Activated CD4-positive, alpha-beta T cell treated with anti-CD3 and anti-CD28 coated beads, Interleukin-2, amount 10 ng/mL, durations not matched to agents 24 days and 14 days (primary cell): Measurements from ENCODE around the gene ALDH1B1. TPM values are rescaled to one million over a fixed set of nuclear protein-coding genes. Genes with fewer than 3 reads are reported as not detected.

ENCODE experiments used
- DNase-seq: peaks from one replicate; pipeline ENCODE4 v3.0.0; 2022
- H3K27ac Mint-ChIP-seq: one replicate; pipeline ENCODE4 v1.8.0; 2022; ENCODE audit warnings: mild to moderate bottlenecking, mixed read lengths
- H3K27me3 Mint-ChIP-seq: one replicate; pipeline ENCODE4 v1.8.0; 2022; ENCODE audit warnings: mixed read lengths
- H3K36me3 Mint-ChIP-seq: one replicate; pipeline ENCODE4 v1.8.0; 2022; ENCODE audit warnings: low read depth, mild to moderate bottlenecking, mixed read lengths
- H3K4me1 Mint-ChIP-seq: one replicate; pipeline ENCODE4 v1.8.0; 2021; ENCODE audit warnings: mixed read lengths
- H3K4me3 Mint-ChIP-seq: one replicate; pipeline ENCODE4 v1.8.0; 2022; ENCODE audit warnings: mild to moderate bottlenecking, moderate library complexity, mixed read lengths
- H3K9me3 Mint-ChIP-seq: one replicate; pipeline ENCODE4 v1.8.0; 2021; ENCODE audit warnings: mixed read lengths
- intact Hi-C: fragments of 100-400 bp; cut with micrococcal nuclease; formaldehyde crosslinking; loops from one replicate; pipeline ENCODE4 v1.15.1; 2023
- total RNA-seq: library from RNA; stranded (reverse); gene quantifications from 2 replicates; pipeline ENCODE4 v1.2.3, GENCODE V29; 2022

ALDH1B1 gene
- total RNA-seq, 1 donor from 2014 or later, result 36.5 TPM

DNA sequence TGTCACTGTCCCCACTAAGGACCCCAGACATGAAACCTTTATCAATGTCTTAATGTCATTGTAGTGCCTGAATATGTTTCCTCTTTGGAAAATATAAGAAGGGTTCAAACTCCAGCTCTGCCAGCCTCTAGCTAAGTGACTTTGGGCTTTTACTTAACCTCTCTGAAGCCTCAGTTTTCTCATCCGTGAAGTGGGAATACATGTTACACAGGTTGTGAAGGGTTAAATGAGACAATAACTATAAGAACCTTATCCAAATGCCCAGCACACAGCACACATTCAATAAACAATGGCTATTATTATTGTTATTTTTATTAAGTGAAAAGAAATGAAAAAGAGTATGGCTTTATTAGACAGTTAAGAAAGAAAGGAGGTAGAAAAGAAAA is 47.4 kb downstream of the ALDH1B1 start:
- H3K27ac Mint-ChIP-seq, result no peak overlapping the region
- no peaks in the 10 kb centered on the region for H3K4me1 Mint-ChIP-seq
- H3K27me3 Mint-ChIP-seq, result peaks cover 3% of the 10 kb centered on the region
- H3K9me3 Mint-ChIP-seq, result no peaks in the 10 kb centered on the region
- no peak for DNase-seq
- H3K4me3 Mint-ChIP-seq, result no peak overlapping the region
- no peaks in the 10 kb centered on the region for H3K36me3 Mint-ChIP-seq
- intact Hi-C loops, result no loop called here

GRCh38 chr9:38440516-38440915 is 48.0 kb downstream of the ALDH1B1 start:
- no peaks in the 10 kb centered on the region for H3K36me3 Mint-ChIP-seq
- no peak overlapping the region for H3K4me3 Mint-ChIP-seq
- H3K27ac Mint-ChIP-seq, result no peak overlapping the region
- no peaks in the 10 kb centered on the region for H3K4me1 Mint-ChIP-seq
- peaks cover 5% of the 10 kb centered on the region for H3K27me3 Mint-ChIP-seq
- DNase-seq, result no peak
- intact Hi-C loops, result no loop called here
- H3K9me3 Mint-ChIP-seq, result no peaks in the 10 kb centered on the region

DNA sequence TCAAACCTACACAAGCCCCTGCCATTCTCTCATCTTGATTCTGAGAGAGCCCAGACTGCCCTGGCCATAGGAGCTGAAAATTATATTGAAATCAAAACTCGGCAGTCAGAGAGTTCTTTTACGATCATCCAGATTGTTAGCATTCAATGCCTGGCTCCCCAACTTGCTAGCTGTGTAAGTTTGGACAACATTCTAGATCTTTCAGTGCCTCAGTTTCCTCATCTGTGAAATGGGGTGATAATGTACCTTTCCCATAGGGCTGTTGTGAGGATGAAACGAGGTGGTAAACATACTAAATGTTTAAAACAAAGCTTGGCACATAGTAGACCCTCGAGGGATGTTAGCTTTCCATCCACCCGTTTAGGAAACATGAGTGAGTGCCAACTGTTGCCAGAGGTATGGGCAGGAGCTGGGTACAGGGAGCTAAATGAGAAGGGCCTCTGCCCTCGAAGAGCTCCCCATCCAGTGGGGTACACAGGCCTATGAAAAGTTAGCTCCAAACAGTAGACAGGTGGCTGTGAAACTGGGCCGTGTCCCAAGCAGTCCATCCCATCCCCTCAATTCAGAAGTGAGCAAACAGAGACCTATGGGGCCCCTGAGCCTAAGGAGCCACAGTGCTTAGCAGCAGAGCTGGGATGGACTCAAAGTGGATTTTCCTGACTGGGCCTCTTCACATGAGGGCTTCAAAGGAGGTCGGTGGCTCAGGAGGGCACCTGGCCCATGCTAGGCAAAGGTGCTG is 49.0 kb downstream of the ALDH1B1 start:
- no peak overlapping the region for H3K4me3 Mint-ChIP-seq
- H3K27ac Mint-ChIP-seq, result no peak overlapping the region
- H3K4me1 Mint-ChIP-seq, result no peaks in the 10 kb centered on the region

GRCh38 chr9:38442473-38443096 is 50.1 kb downstream of the ALDH1B1 start:
- Mint-ChIP-seq H3K27ac (no peak overlapping the region), H3K27me3 (peaks cover 16% of the 10 kb centered on the region), H3K4me3 (no peak overlapping the region), H3K36me3 (no peaks in the 10 kb centered on the region), H3K9me3 (no peaks in the 10 kb centered on the region), H3K4me1 (no peaks in the 10 kb centered on the region)
- intact Hi-C loops, result no loop called here
- no peak for DNase-seq

More for the DNA sequence above, 49.0 kb downstream of the ALDH1B1 start:
- Mint-ChIP-seq H3K9me3 (no peaks in the 10 kb centered on the region), H3K27me3 (peaks cover 11% of the 10 kb centered on the region), H3K36me3 (no peaks in the 10 kb centered on the region)
- no peak for DNase-seq
- intact Hi-C loops, result no loop called here

GRCh38 chr9:38443181-38443580 is 50.7 kb downstream of the ALDH1B1 start:
- no peak for DNase-seq
- Mint-ChIP-seq H3K4me1 (no peaks in the 10 kb centered on the region), H3K9me3 (no peaks in the 10 kb centered on the region), H3K4me3 (no peak overlapping the region), H3K36me3 (no peaks in the 10 kb centered on the region), H3K27ac (no peak overlapping the region), H3K27me3 (peaks cover 16% of the 10 kb centered on the region)
- intact Hi-C loops, result no loop called here

- Mint-ChIP-seq H3K4me3 (no peak overlapping the region), H3K36me3 (no peaks in the 10 kb centered on the region), H3K4me1 (no peaks in the 10 kb centered on the region), H3K27me3 (peaks cover 16% of the 10 kb centered on the region), H3K9me3 (no peaks in the 10 kb centered on the region), H3K27ac (no peak overlapping the region)
- no peak for DNase-seq
- intact Hi-C loops, result no loop called here
These were observed 51.1 kb downstream of the ALDH1B1 start for GRCh38 chr9:38443597-38443996.

DNA sequence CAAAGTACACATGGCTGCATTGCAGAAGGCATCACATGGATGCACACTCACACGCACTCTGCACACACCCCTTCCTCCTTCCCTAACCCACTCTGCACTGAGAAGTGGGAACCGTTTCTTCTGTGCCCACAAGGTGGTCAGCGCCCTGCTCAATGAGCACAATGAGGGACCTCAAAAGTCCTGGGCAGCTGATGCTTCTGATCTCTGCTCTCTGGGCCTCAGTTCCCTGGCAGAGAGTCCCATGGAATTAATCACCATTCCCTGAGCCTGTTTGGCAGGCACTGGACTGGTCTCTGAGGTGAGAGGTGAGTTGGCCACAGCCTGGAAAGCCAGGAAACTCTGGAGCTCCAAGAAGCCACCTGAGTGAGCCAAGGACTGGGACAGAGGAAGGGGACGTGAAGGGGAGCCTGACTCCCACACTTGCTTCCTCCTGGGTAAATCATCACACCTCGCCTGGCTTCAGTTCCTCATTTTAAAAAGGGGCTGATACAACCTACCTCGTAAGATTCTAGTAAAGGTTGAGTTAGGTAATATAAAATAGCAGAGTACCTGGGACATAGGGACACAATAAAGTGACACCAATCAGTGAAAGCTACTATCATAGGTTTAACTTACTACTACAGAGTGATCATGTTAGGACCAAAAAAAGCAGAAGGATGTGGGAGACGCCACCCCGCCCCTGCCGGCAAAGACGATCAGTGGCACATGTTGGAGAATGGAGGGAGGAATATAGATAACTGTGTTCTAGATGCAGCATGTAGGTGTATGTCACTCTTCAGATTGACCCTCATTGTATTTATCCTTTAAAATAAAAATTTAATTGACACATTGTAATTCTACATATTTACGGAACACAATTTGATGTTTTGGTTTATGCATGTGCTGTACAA is 52.9 kb downstream of the ALDH1B1 start:
- Mint-ChIP-seq H3K4me1 (no peaks in the 10 kb centered on the region), H3K9me3 (no peaks in the 10 kb centered on the region), H3K27ac (no peak overlapping the region), H3K27me3 (peaks cover 16% of the 10 kb centered on the region), H3K4me3 (no peak overlapping the region), H3K36me3 (no peaks in the 10 kb centered on the region)
- intact Hi-C loops, result no loop called here
- DNase-seq, result no peak

- intact Hi-C loops, result no loop called here
These were observed 55.2 kb downstream of the ALDH1B1 start for GRCh38 chr9:38447703-38448102.

More at GRCh38 chr9:38447703-38448102, 55.2 kb downstream of the ALDH1B1 start:
- Mint-ChIP-seq H3K9me3 (peaks cover 6% of the 10 kb centered on the region), H3K4me1 (no peaks in the 10 kb centered on the region), H3K27me3 (peaks cover 20% of the 10 kb centered on the region), H3K36me3 (no peaks in the 10 kb centered on the region), H3K4me3 (no peak overlapping the region), H3K27ac (no peak overlapping the region)
- no peak for DNase-seq

Other genes starting within 250 kb of the ALDH1B1 start
- not detected in 2 replicates for gene IGFBPL1, start 31.8 kb downstream of the ALDH1B1 start, total RNA-seq
- gene ANKRD18A, start 227.9 kb downstream of the ALDH1B1 start, total RNA-seq, result 2.7 and 4.5 TPM in 2 replicates